Endothelial cell of umbilical vein (primary cell): ENCODE results near the gene GDPGP1. TPM values are rescaled to one million over a fixed set of nuclear protein-coding genes. Genes with fewer than 3 reads are reported as not detected.
A peak's percentile ranks its signal among the peaks of the same experiment; 100 is the strongest.

Source experiments
- BruUV-seq: library from RNA; stranded (reverse); fragments of 400-500 nt; replicated peaks from 2 replicates; lab custom pipeline; 2021; lab: Mats Ljungman, UMichigan
- CTCF ChIA-PET: fragments of 300-600, 350-600 bp; sonication (Branson Sonifier 250); formaldehyde crosslinking; loops from one replicate; lab custom pipeline; 2021; ENCODE audit warnings: antibody characterized with exemption, inconsistent platforms; lab: Charles Lee
- POLR2A ChIA-PET: fragments of 300-600, 350-600 bp; sonication (Branson Sonifier 250); formaldehyde crosslinking; loops from one replicate; lab custom pipeline; 2021; ENCODE audit warnings: antibody characterized with exemption, inconsistent platforms; lab: Charles Lee
- DNase-seq: peaks from one replicate; pipeline ENCODE4 v3.0.0-alpha.2; 2011; ENCODE audit warnings: low read depth, low spot score
- FAIRE-seq: peaks from 2 replicates; lab custom pipeline; 2011; peaks lifted over from hg19 to GRCh38; lab: Jason Lieb, UNC
- H2AFZ ChIP-seq: 2 replicates; pipeline ENCODE4 v1.6.0; 2012; ENCODE audit warnings: low read depth, low read length, control low read depth, inconsistent platforms
- H3K27ac ChIP-seq: 2 replicates; pipeline ENCODE4 v1.5.1; 2011; ENCODE audit warnings: low read depth, mild to moderate bottlenecking, control low read depth, low read length, moderate library complexity; ENCODE audit not compliant: insufficient read depth
- H3K27me3 ChIP-seq, 2 experiments: 2 replicates each; pipeline versions ENCODE4 v1.6.0 to v1.6.1; 2011; ENCODE audit warnings: low read length in 2 of 2, mixed read lengths in 1 of 2; ENCODE audit not compliant: control insufficient read depth in 2 of 2, insufficient read depth in 2 of 2
- H3K36me3 ChIP-seq, 2 experiments: 2 replicates in 1 of 2; 3 replicates in 1 of 2; pipeline ENCODE4 v1.5.1; 2011; ENCODE audit warnings: low read length in 2 of 2, mild to moderate bottlenecking in 1 of 2, moderate library complexity in 1 of 2; ENCODE audit not compliant: control insufficient read depth in 2 of 2, insufficient read depth in 2 of 2; ENCODE audit errors: extremely low read depth in 1 of 2
- H3K4me1 ChIP-seq: 3 replicates; pipeline ENCODE4 v1.5.1; 2011; ENCODE audit warnings: mild to moderate bottlenecking, low read length; ENCODE audit not compliant: control insufficient read depth, insufficient read depth; ENCODE audit errors: extremely low read depth
- H3K4me2 ChIP-seq: 2 replicates; pipeline ENCODE4 v1.6.1; 2011; ENCODE audit warnings: low read length, control low read depth, mixed read lengths; ENCODE audit not compliant: insufficient read depth
- H3K4me3 ChIP-seq, 3 experiments: fragments of 200-600 bp in 1 of 3; sonication (generic), shearing (Covaris generic) in 1 of 3; replicated peaks in 1 of 3; 2 replicates each; pipeline ENCODE4 v1.5.1; 2011 to 2016; ENCODE audit warnings: control low read depth in 3 of 3, low read length in 3 of 3, mild to moderate bottlenecking in 2 of 3, inconsistent platforms in 1 of 3, low read depth in 1 of 3, moderate library complexity in 1 of 3; ENCODE audit not compliant: insufficient read depth in 1 of 3
- H3K79me2 ChIP-seq: 2 replicates; pipeline ENCODE4 v1.6.0; 2012; ENCODE audit warnings: low read length, inconsistent platforms; ENCODE audit not compliant: control insufficient read depth, insufficient read depth
- H3K9ac ChIP-seq: replicated peaks from 2 replicates; pipeline ENCODE3; 2011; ENCODE audit warnings: low read length, control low read depth; ENCODE audit not compliant: insufficient read depth; ENCODE audit errors: extremely low read depth
- H3K9me1 ChIP-seq: replicated peaks from 3 replicates; pipeline ENCODE4 v1.6.0; 2011; ENCODE audit warnings: mild to moderate bottlenecking, low read length; ENCODE audit not compliant: control insufficient read depth, insufficient read depth; ENCODE audit errors: extremely low read depth
- H3K9me3 ChIP-seq: replicated peaks from 2 replicates; pipeline ENCODE4 v1.5.1; 2012; ENCODE audit warnings: low read length, inconsistent platforms; ENCODE audit not compliant: control insufficient read depth, insufficient read depth
- H4K20me1 ChIP-seq: replicated peaks from 2 replicates; pipeline ENCODE3; 2011; ENCODE audit warnings: mild to moderate bottlenecking, low read length; ENCODE audit not compliant: control insufficient read depth, insufficient read depth; ENCODE audit errors: extremely low read depth
- GATA2 ChIP-seq: IDR thresholded peaks from 2 replicates; pipeline ENCODE4 v1.7.0; 2011; ENCODE audit warnings: low read depth, mild to moderate bottlenecking, moderate library complexity, mixed read lengths, low read length; ENCODE audit not compliant: insufficient read length, insufficient read depth
- MAX ChIP-seq: IDR thresholded peaks from 2 replicates; pipeline ENCODE4 v1.6.1; 2011; ENCODE audit not compliant: insufficient read depth, insufficient read length
- MYC ChIP-seq: IDR thresholded peaks from one replicate; pipeline ENCODE4 v1.6.1; 2011; ENCODE audit warnings: mild to moderate bottlenecking, low read depth, low read length
- POLR2A ChIP-seq: IDR thresholded peaks from 2 replicates; pipeline ENCODE4 v1.6.1; 2012; ENCODE audit warnings: low read depth, mild to moderate bottlenecking, control low read depth, low read length
- dilution Hi-C: fragments of 300-500 bp; cut with MboI; formaldehyde crosslinking; loops from one replicate; pipeline ENCODE4 v1.15.0; 2019; ENCODE audit warnings: low sequenced_read_pairs; ENCODE audit not compliant: extremely low pct_ligation_motif_present
- intact Hi-C: fragments of 100-400 bp; cut with micrococcal nuclease; formaldehyde crosslinking; loops from one replicate; pipeline ENCODE4 v1.10.0; 2022
- polyA plus RNA-seq, 4 experiments: library from polyadenylated mRNA; depleted of rRNA in 3 of 4; stranded (reverse) in 3 of 4; unstranded in 1 of 4; fragments of >200 nt; gene quantifications; 2 replicates each; pipeline versions ENCODE4 v1.2.1 to v1.2.3, GENCODE V29; 2011 to 2012; ENCODE audit warnings: missing spikeins in 1 of 4
- total RNA-seq: library from RNA; stranded (reverse); gene quantifications from 2 replicates; pipeline ENCODE4 v1.2.3, GENCODE V29; 2021

GDPGP1 gene
- total and polyA plus RNA-seq, 2 donors (not counting 3 experiments of a cell fraction or from before 2014, with no cell fraction given) = 4.8 to 7.2 TPM

- dilution Hi-C loops = no loop called here
- no peaks in the 10 kb centered on the region for H3K9me1 ChIP-seq
- peak within 1 kb of the TSS; percentile 69 for H3K27ac ChIP-seq
- TSS peak; percentile 32 for BruUV-seq
- peaks cover 18% of the 10 kb centered on the region for H3K4me1 ChIP-seq
- no peaks in the 10 kb centered on the region for H3K27me3 ChIP-seq
- POLR2A ChIA-PET = interaction anchor here (0.8 to 1.5 kb wide), 5 partner anchors 14 to 32 kb away, joined by 4 to 8 read pairs (median 5); partner anchors contain the start of genes NGRN, SEMA4B and TTLL13
- peaks cover 3 to 15% of the 10 kb centered on the region in 2 experiments for H3K36me3 ChIP-seq
- peak; percentile 97 for FAIRE-seq
- no peaks in the 10 kb centered on the region for H3K9me3 ChIP-seq
- intact Hi-C loops = loop anchor here (1.0 to 5.0 kb wide), 4 partner anchors 16 to 131 kb away; partner anchors contain the start of genes IDH2, NGRN, SEMA4B and TTLL13
- peak within 1 kb of the TSS; percentile 78 for H2AFZ ChIP-seq
- no peaks in the 10 kb centered on the region for H4K20me1 ChIP-seq
- CTCF ChIA-PET = interaction anchor here (0.9 to 5.2 kb wide), 12 partner anchors 12 to 72 kb away, joined by 3 to 47 read pairs (median 6); partner anchors contain the start of genes NGRN and TTLL13
- H3K4me2 ChIP-seq = peak within 1 kb of the TSS; percentile 92
- peak within 1 kb of the TSS; percentile 92 for H3K9ac ChIP-seq
- DNase-seq = peak; percentile 98
- H3K79me2 ChIP-seq = peaks cover 11% of the 10 kb centered on the region
- H3K4me3 ChIP-seq = peak within 1 kb of the TSS; percentile 77 to 93 (median 82)
- TF ChIP-seq MYC (no peak), POLR2A (peak; percentile 67)
Measured at GRCh38 chr15:90233387-90234095, 468 bp upstream of the GDPGP1 start, which contains the start of gene CIB1. Gene CIB1 (minus strand): TSS chr15:90233941. CDS start chr15:90233885, 56 bp downstream.

GRCh38 chr15:90239371-90239770 lies 5.4 kb downstream of the GDPGP1 start:
- no peak for DNase-seq
- H2AFZ ChIP-seq = no peak overlapping the region
- dilution Hi-C loops (no loop called here), intact Hi-C loops (no loop called here)
- no peaks in the 10 kb centered on the region for H3K9me3 ChIP-seq
- no peaks in the 10 kb centered on the region for H4K20me1 ChIP-seq
- H3K4me1 ChIP-seq = peaks cover 6% of the 10 kb centered on the region
- no peak overlapping the region for H3K27ac ChIP-seq
- ChIA-PET POLR2A (no interaction called here), CTCF (interaction anchor here (1.4 kb wide), 1 partner anchor 10 kb away, joined by 3 read pairs; the partner anchor contains the start of gene TTLL13)
- no peak overlapping the region for H3K4me2 ChIP-seq
- H3K9ac ChIP-seq = no peak overlapping the region
- no peak for FAIRE-seq
- no peaks in the 10 kb centered on the region for H3K27me3 ChIP-seq
- no TSS peak for BruUV-seq
- TF ChIP-seq GATA2 (no peak), POLR2A (no peak), MAX (no peak)
- H3K79me2 ChIP-seq = no peaks in the 10 kb centered on the region
- H3K4me3 ChIP-seq = no peak overlapping the region
- no peaks in the 10 kb centered on the region for H3K36me3 ChIP-seq
- H3K9me1 ChIP-seq = no peaks in the 10 kb centered on the region
